Measurements from ENCODE around the gene CREB5. TPM values are rescaled to one million over a fixed set of nuclear protein-coding genes. Genes with fewer than 3 reads are reported as not detected.

CREB5 gene
- total RNA-seq, 1 experiment from 2014 or later = 19.2 TPM

DNA sequence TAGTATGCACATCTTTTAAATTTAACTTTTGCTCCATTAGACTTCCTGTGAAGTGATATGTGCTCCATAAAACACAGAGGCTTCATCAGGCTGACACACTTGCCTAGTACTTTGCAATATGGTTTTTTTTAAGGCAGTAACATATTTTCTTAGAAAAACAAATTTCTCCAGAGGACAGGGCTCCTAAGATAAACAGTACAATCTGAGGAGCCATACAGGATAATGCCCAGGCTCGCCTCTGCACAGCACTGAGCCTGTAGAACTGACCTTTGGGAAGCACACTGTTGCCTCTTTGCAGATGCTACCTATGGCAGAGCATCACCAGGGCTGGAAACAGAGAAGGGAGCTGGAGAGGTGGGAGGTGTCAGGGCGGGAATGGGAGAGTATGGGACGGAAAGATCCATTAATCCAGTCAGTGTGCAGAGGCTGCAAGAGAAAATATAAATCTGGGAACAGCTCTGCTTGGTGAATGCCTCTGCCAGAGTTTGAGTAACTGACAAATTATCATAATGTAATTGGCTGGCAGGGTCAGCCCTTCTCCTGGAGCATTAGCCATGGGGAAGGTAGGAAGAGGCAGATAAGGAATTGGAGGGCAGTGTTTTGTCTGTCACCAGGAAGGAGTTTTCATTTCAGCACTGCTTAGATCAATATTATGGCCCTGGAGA, 132.3 kb downstream of the CREB5 start:
- CTCF ChIA-PET = no interaction called here
- no peak for DNase-seq
- Mint-ChIP-seq H3K4me1 (ENCODE audit: low read depth, unreplicated experiment) (no peaks in the 10 kb centered on the region), H3K4me3 (ENCODE audit: low read depth, unreplicated experiment) (no peak overlapping the region), H3K27me3 (ENCODE audit: unreplicated experiment) (no peaks in the 10 kb centered on the region), H3K27ac (ENCODE audit: unreplicated experiment) (no peak overlapping the region), H3K36me3 (ENCODE audit: insufficient read depth, unreplicated experiment) (no peaks in the 10 kb centered on the region), H3K9me3 (ENCODE audit: low read depth, unreplicated experiment) (no peaks in the 10 kb centered on the region)
- intact Hi-C loops (cut with micrococcal nuclease; ENCODE audit: unreplicated experiment) = no loop called here
- BruUV-seq (replicated peaks) = no TSS peak
- TF ChIP-seq, protein P1, sequence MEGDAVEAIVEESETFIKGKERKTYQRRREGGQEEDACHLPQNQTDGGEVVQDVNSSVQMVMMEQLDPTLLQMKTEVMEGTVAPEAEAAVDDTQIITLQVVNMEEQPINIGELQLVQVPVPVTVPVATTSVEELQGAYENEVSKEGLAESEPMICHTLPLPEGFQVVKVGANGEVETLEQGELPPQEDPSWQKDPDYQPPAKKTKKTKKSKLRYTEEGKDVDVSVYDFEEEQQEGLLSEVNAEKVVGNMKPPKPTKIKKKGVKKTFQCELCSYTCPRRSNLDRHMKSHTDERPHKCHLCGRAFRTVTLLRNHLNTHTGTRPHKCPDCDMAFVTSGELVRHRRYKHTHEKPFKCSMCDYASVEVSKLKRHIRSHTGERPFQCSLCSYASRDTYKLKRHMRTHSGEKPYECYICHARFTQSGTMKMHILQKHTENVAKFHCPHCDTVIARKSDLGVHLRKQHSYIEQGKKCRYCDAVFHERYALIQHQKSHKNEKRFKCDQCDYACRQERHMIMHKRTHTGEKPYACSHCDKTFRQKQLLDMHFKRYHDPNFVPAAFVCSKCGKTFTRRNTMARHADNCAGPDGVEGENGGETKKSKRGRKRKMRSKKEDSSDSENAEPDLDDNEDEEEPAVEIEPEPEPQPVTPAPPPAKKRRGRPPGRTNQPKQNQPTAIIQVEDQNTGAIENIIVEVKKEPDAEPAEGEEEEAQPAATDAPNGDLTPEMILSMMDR (IDR thresholded peaks at IDR 0.05; ENCODE audit: unreplicated experiment) = no peak

GRCh38 chr7:28546067-28546466, 133.7 kb downstream of the CREB5 start:
- no peak overlapping the region for H3K4me3 Mint-ChIP-seq (ENCODE audit: low read depth, unreplicated experiment)
- H3K4me1 Mint-ChIP-seq (ENCODE audit: low read depth, unreplicated experiment) = no peaks in the 10 kb centered on the region
- H3K9me3 Mint-ChIP-seq (ENCODE audit: low read depth, unreplicated experiment) = no peaks in the 10 kb centered on the region
- H3K27me3 Mint-ChIP-seq (ENCODE audit: unreplicated experiment) = peaks cover 7% of the 10 kb centered on the region
- BruUV-seq (replicated peaks) = no TSS peak
- intact Hi-C loops (cut with micrococcal nuclease; ENCODE audit: unreplicated experiment) = no loop called here
- no peaks in the 10 kb centered on the region for H3K36me3 Mint-ChIP-seq (ENCODE audit: insufficient read depth, unreplicated experiment)
- TF ChIP-seq, protein P1 (IDR thresholded peaks at IDR 0.05; ENCODE audit: unreplicated experiment) = no peak
- CTCF ChIA-PET = interaction anchor here (0.6 kb wide), 1 partner anchor 281 kb away, joined by 8 read pairs; no protein-coding TSS in a partner anchor
- DNase-seq = no peak
- H3K27ac Mint-ChIP-seq (ENCODE audit: unreplicated experiment) = no peak overlapping the region

DNA sequence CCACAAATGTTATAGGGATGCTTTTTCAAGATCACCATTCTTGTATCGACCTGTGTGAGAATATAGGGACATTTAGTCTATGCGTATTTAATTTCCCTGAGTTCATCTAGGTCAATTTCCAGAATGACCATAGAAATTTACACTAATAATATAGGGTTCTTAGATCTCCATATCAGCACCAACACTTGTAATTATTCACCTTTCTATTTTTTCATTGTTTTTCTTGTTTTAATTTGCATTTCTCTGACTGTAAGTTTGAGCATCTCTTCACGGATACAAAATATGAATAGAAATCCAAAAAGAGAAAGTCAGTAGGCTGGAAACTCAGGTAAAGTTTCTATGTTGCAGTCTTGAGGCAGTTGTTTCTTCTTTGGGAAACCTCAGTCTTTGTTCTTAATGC, 134.8 kb downstream of the CREB5 start:
- Mint-ChIP-seq H3K27ac (ENCODE audit: unreplicated experiment) (no peak overlapping the region), H3K27me3 (ENCODE audit: unreplicated experiment) (peaks cover 7% of the 10 kb centered on the region), H3K4me3 (ENCODE audit: low read depth, unreplicated experiment) (no peak overlapping the region), H3K36me3 (ENCODE audit: insufficient read depth, unreplicated experiment) (no peaks in the 10 kb centered on the region), H3K9me3 (ENCODE audit: low read depth, unreplicated experiment) (no peaks in the 10 kb centered on the region), H3K4me1 (ENCODE audit: low read depth, unreplicated experiment) (no peaks in the 10 kb centered on the region)
- TF ChIP-seq, protein P1 (IDR thresholded peaks at IDR 0.05; ENCODE audit: unreplicated experiment) = no peak
- CTCF ChIA-PET = interaction anchor here (0.6 kb wide), 1 partner anchor 691 kb away, joined by 3 read pairs; no protein-coding TSS in a partner anchor
- BruUV-seq (replicated peaks) = no TSS peak
- no peak for DNase-seq
- intact Hi-C loops (cut with micrococcal nuclease; ENCODE audit: unreplicated experiment) = no loop called here

- DNase-seq = no peak
- intact Hi-C loops (cut with micrococcal nuclease; ENCODE audit: unreplicated experiment) = no loop called here
- TF ChIP-seq, protein P1 (IDR thresholded peaks at IDR 0.05; ENCODE audit: unreplicated experiment) = no peak
- BruUV-seq (replicated peaks) = no TSS peak
- Mint-ChIP-seq H3K4me3 (ENCODE audit: low read depth, unreplicated experiment) (no peak overlapping the region), H3K4me1 (ENCODE audit: low read depth, unreplicated experiment) (no peaks in the 10 kb centered on the region), H3K27me3 (ENCODE audit: unreplicated experiment) (peaks cover 7% of the 10 kb centered on the region), H3K9me3 (ENCODE audit: low read depth, unreplicated experiment) (no peaks in the 10 kb centered on the region), H3K36me3 (ENCODE audit: insufficient read depth, unreplicated experiment) (no peaks in the 10 kb centered on the region), H3K27ac (ENCODE audit: unreplicated experiment) (no peak overlapping the region)
- CTCF ChIA-PET = no interaction called here
Measured at GRCh38 chr7:28548416-28548815, 136.1 kb downstream of the CREB5 start.

Measured in Calu3 (cell line).